HL-60/S4 treated with retinoic acid at 250 ng/mL for 4 days and 3 days (cell line): ENCODE measurements around the gene RPF1.
"Not testable (repeated sequence)": the region's sequence is repeated elsewhere in the genome, so short reads cannot be mapped to it uniquely, and the experiment has no call there.

Experiments
- in situ Hi-C: fragments of 300-500 bp; cut with MboI; formaldehyde crosslinking; loops from 2 replicates; pipeline ENCODE4 v1.7.0; 2022; ENCODE audit warnings: low sequenced_read_pairs

RPF1 gene

GRCh38 chr1:84478876-84479868, at the start of gene RPF1:
Gene RPF1, plus strand, starts transcription at chr1:84479266. Its CDS starts 16 bp downstream, at chr1:84479282.
- in situ Hi-C loops, result no loop called here

GRCh38 chr1:84430546-84430945, 48.5 kb upstream of the RPF1 start:
- in situ Hi-C loops, result loop anchor here (10.0 kb wide), 1 partner anchor 296 kb away; no protein-coding TSS in a partner anchor

- in situ Hi-C loops, result loop anchor here (10.0 kb wide), 1 partner anchor 299 kb away; no protein-coding TSS in a partner anchor
These were observed 45.6 kb upstream of the RPF1 start for GRCh38 chr1:84433258-84434080.

GRCh38 chr1:84434081-84434769, 44.8 kb upstream of the RPF1 start:
- in situ Hi-C loops, result loop anchor here (10.0 kb wide), 1 partner anchor 299 kb away; no protein-coding TSS in a partner anchor

- in situ Hi-C loops, result loop anchor here (10.0 kb wide), 1 partner anchor 300 kb away; no protein-coding TSS in a partner anchor
These were observed 44.1 kb upstream of the RPF1 start for GRCh38 chr1:84434801-84435549.

- in situ Hi-C loops, result loop anchor here (10.0 kb wide), 1 partner anchor 302 kb away; no protein-coding TSS in a partner anchor
These were observed 42.0 kb upstream of the RPF1 start for GRCh38 chr1:84436876-84437655.

- in situ Hi-C loops, result no loop called here
These were observed 36.8 kb upstream of the RPF1 start for GRCh38 chr1:84442256-84442655.

- in situ Hi-C loops, result not testable (repeated sequence)
These were observed 36.1 kb upstream of the RPF1 start for GRCh38 chr1:84442747-84443646.

- in situ Hi-C loops, result not testable (repeated sequence)
These were observed 30.4 kb upstream of the RPF1 start for GRCh38 chr1:84448704-84449103.

- in situ Hi-C loops, result no loop called here
These were observed 28.2 kb upstream of the RPF1 start for GRCh38 chr1:84450910-84451309.

GRCh38 chr1:84452436-84452835, 26.6 kb upstream of the RPF1 start:
- in situ Hi-C loops, result no loop called here

GRCh38 chr1:84462118-84462517, 16.9 kb upstream of the RPF1 start:
- in situ Hi-C loops, result no loop called here

- in situ Hi-C loops, result no loop called here
These were observed 11.8 kb upstream of the RPF1 start for GRCh38 chr1:84467298-84467697.

- in situ Hi-C loops, result no loop called here
These were observed 2.8 kb upstream of the RPF1 start for GRCh38 chr1:84476225-84476624.

- in situ Hi-C loops, result no loop called here
These were observed 932 bp downstream of the RPF1 start for GRCh38 chr1:84479998-84480397.

GRCh38 chr1:84480650-84481049, 1.6 kb downstream of the RPF1 start:
- in situ Hi-C loops, result no loop called here

- in situ Hi-C loops, result no loop called here
These were observed 2.3 kb downstream of the RPF1 start for GRCh38 chr1:84481317-84481716.

- in situ Hi-C loops, result no loop called here
These were observed 9.0 kb downstream of the RPF1 start for GRCh38 chr1:84488107-84488506.
